GM21786 (cell line): ENCODE measurements around the gene DNER.
"Not testable (repeated sequence)": the region's sequence is repeated elsewhere in the genome, so short reads cannot be mapped to it uniquely, and the experiment has no call there.

Experiments used
- ATAC-seq: cut with Tn5 transposase; IDR thresholded peaks from one replicate; pipeline ENCODE4 v1.9.1; 2021; ENCODE audit not compliant: unreplicated experiment

The DNER gene

DNA sequence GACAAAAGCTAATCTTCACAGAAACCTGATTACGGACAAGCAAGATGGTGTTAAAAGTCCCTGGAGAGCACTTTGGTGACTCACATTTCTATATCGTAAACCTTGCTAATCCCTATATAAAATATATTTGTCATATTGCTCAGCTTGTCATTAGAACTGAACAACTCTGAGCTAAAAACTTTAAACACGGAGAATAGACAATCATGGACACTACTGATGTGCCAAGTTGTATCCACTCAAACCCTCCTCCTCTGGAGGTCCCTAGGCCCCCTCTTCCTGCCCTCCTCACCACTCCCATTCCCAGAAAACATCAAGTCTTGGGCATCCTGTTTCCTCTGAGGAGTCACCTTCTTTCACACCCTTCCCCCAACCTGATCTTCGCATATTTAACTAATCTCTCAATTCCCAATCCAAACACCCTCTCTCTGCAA lies 304.6 kb downstream of the DNER start:
- ATAC-seq: no peak

DNA sequence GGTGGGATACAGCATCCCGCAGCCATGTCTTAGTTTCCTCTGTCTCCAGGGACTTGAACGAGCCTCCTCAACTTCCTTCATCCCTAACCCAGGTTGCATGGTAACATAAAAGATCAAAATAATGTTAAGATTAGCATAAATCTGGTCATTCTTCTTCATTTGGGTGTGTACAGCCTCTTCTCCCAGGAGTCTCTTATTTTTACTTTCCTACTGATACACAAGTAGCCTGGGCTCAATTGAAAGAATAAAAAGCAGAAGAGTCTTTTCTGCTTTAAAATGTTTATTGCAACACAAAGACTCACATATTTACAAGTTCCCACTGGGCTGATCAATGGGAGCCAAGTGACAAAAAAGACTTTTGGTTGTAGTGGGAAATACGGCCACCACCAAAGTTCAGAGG lies 305.4 kb downstream of the DNER start:
- ATAC-seq: no peak

DNA sequence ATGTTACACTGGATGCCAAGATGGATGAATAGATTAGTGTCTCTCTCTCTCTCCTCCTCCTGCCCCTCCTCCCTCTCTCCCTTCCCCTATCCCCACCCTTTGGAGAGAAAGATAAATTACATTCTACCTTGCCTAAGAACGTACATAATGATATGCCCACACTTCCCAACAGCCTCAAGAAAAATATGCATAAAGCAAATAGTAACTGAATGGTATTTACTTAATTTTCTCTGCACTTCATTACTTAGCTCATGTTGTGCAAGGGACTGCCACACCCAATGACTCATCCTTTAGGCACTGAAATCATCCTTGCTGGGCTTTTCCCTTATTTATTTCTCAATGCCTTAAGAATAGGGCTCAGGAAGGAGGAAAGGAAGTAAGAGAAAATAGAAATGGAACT lies 306.0 kb downstream of the DNER start:
- no peak for ATAC-seq

DNA sequence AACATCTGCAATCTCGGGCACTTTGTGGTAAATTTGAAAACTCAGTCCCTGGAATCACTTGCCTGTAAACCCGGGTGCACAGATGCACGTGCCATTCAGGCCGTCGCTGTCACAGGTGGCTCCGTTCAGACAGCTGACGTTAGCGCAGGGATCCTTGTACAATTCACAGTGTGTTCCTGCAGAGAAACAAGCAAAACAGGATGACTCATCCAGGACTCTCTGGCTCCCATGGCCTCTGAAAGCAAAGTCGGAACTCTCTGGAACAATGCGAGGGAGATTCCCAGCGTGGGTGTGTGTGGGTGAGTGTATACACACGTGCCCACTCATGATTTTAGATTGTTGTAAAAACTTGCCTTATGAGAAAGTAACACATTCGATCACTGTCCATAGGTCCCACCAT lies 307.2 kb downstream of the DNER start:
- ATAC-seq: no peak

DNA sequence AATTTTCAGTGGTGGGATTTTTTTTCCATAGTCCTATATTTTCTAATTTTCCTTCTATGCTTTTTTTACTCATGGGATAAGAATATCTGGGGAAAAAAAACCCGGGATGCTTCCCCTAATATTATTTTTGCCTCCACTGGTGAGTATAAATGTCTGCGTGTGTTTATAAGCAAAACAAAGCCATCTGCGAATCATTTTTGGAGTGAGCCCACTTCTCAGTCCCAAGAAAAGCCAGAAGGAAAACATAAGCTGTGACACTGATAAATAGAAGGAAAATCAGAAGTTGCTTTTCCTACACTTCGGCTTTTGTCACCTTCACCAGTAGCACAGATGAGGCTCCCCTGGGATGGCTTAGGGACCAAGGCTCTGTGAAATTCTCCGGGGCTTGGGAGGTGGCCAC lies 308.6 kb downstream of the DNER start:
- no peak for ATAC-seq

DNA sequence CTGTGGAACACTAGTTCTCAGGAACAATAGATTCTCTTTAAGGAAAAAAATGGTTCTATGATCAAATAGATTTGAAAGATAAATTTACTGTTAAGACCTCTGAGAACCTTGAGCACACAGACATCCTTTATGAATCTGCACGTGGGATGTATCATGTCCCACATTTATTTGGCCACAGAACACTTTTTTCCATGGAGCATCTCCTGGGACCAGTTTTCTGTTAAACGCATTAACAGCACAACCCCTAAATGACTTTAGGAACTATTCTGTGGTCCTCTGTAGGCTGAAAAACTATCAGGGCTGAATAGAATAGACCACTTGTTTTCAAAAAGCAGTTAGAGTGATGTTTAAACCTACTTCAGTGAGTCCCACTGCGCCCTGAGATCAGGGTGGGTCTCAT lies 311.1 kb downstream of the DNER start:
- no peak for ATAC-seq

DNA sequence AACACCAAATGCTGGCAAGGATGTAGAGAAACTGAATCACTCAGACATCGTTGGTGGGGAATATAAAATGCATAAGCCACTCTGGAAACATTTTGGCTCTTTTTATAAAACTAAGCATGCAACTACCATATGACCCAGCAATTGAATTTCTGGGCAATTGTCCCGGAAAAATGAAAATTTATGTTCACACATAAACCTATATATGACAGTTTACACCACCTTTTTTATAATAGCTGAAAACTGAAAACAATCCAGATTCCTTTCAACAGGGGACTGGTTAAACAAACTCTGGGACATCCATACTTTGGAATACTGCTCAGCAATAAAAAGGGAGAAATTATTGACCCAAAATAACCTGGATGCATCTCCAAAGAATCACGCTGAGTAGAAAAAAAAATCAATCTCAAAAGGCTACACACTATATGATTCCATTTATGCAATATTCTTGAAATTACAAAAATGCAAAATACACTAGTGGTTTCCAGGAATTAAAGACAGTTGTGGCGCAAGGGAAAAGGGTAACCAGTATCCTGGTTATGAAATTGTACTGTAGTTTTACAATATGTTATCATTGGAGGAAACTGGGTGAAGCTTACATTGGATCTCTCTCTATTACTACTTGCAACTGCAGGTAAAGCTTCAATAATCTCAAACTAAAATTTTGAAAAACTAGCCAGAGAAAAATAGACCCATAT lies 313.0 kb downstream of the DNER start:
- ATAC-seq: no peak

DNA sequence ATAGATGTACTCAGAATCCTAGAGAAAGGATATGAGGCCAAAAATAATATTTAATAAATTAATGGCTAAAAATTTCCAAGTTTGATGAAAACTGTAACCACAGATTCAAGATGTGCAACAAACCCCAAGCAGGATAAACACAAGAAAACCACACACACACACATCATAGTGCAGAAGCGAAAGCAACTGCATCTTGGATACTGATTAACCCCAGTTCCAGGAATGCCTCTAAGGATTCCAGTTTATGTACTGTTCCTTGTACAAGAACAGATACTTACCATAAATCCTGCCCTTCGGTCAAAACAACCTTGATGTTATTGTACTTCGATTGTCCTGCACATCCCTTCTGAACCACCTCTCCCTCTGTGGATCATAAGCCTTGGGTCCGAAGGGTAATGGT lies 320.4 kb downstream of the DNER start:
- no peak for ATAC-seq

DNA sequence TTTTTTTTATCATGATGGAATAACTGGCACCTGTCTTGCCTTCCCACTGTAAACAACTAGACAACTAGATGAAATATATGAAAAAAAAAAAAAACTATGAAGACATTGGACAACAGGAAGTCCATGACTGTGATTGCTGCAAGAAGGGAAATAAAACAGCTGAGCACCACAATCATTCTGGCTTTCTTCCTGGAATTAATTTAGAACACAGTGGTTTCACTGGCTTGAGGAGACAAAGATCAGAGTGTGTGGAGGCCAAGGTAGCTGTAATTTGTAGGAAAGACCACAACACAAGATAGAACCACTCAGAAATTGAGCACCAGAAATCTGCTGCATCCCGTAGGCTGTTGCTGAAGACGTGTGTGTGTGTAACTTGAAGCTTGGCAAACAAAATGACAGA lies 322.2 kb downstream of the DNER start:
- no peak for ATAC-seq

DNA sequence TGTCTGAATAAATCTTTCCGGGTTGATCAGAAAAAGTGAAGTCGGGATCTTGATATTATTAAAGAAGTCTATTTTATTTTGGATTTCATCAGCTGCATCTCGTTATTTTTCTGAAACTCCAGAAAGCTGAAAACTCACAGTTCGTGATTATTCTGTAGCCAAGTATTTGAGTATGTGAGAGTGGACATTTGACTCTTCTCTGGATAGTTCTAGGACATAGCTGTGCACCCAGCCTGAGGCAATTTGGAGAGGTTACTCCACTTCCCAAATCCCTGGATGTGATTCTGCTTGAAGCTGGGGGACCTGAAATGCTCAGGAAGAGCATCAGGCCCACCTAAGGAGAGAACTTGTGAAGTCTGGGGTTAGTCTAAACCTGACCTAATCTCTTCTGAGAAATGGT lies 325.6 kb downstream of the DNER start:
- ATAC-seq: no peak

DNA sequence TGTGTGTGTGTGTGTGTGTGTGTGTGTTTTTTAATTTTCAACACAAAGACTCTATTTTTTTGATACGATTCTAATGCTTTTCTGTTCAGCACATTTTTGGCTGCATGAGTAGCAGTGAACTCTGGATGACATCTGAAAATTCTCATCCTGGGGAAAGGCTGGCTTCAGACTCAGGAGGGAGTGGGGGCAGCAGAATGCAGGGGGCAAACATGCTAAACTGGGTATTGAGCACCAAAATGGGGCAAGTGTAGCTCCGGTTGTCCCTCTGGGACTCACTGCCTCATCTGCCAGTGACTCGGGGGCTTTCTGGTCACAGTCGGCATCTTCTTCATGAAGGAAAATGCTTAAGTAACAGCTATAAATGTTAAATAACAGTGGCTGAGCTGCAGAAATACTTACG lies 326.5 kb downstream of the DNER start:
- ATAC-seq: no peak

DNA sequence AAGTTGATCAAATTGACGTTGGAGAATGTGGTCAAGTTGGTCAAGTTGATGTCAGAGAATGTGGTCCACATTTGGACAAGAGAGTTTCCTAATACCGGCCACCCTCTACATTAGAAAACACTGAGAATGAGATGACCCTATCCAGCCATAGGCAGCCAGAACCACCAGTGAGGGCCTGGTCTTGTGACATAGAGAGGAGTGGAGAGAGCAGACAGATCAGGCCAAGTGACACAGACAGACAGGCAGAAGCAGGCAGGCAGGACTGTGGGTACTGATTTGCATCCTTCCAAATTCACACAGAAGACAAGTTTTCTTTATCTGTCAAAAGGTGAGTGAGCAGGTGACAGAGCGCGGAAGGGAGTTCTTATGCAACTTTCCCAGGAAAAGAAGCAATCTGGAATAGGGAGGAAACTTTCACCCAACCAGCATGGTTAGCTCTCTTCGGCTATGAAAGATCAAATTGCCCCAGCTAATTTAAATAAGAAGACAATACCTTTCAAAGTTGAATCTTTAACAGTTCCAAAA lies 334.2 kb downstream of the DNER start:
- no peak for ATAC-seq

DNA sequence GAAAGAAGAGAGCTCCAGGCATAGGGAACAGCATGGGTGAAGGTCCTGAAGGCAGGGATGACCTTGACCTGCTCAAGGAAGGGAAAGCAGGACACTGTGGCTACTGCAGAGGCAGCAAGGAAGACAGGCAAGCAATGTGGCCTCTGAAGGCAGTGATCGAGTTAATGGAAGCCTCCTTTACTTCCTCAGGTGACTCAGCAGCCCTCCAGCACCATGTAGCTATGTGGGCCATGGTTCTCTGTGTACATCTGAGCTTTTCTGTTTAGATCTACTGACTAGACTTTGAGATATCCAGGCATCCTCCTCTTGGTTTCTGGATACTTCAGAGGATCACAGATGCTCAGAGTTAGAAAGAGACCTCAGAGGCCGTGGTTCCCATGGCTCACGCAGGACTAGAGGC lies 336.0 kb downstream of the DNER start:
- ATAC-seq: no peak

DNA sequence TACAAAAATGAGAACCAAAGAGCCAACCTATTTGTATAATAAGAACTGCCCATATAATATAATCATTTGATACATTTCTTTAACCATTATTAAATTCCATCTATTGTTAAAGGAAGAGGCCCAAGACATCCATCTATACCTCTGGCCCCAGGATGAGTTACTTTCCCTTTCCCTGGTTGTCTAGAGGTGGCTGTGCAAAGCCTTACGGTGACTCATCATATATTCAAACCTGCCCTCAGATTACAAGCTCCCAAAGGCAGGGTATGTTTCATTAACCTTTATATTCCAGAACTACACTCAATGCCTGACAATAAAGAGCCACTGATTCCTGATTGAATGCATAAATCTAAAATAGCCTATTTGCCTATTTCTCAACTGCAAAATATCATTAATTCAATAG lies 337.5 kb downstream of the DNER start:
- ATAC-seq: no peak

DNA sequence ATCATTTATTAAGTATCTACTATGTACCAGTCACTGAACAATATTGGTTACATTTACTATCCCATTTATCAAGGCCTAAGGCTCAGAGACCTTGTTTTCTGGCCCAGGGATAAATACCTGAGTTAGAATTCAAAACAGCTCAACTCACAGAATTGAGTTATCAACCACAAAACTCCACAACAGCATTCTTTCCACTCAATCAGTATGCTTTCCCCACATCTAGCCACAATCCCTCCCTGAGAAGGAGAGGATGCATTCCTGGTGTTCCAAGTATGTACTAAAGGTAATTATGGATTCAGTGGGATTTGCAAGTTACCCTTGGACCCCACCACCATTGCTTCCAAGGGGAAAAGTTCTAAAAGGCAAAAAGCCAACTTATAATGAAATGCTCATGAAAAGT lies 339.1 kb downstream of the DNER start:
- ATAC-seq: no peak

DNA sequence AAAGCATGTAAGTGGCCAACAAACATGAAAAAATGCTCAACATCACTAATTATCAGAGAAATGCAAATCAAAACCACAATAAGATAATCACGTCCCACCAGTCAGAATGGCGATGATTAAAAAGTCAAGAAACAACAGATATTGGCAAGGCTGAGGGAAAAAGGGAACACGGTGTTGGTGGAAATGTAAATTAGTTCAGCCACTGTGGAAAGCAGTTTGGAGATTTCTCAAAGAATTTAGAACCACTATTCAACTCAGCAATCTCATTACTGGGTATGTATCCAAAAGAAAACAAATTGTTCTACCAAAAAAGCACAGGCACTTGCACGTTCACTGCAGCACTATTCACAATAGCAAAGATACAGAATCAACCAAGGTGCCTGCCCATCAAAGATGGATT lies 341.0 kb downstream of the DNER start:
- not testable (repeated sequence) for ATAC-seq

DNA sequence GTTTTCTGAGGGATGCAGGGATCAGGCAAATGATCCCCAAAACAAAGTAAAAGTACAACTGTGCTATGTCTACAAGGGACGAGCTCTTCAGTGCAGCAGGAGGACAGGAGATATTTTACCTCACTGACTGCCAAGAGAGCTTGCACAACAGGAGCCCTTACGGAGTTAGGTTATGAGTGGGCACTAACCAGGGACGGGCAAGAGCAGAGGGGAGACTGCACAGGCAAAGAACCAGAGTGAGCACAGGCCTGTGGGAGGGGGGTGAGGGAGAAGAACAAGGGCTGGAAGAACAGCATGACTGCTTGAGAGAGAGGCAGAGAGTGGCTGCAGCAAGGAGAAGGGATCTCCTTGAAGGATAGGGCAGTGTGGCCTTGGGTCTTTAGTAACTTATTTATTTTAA lies 342.1 kb downstream of the DNER start:
- no peak for ATAC-seq

DNA sequence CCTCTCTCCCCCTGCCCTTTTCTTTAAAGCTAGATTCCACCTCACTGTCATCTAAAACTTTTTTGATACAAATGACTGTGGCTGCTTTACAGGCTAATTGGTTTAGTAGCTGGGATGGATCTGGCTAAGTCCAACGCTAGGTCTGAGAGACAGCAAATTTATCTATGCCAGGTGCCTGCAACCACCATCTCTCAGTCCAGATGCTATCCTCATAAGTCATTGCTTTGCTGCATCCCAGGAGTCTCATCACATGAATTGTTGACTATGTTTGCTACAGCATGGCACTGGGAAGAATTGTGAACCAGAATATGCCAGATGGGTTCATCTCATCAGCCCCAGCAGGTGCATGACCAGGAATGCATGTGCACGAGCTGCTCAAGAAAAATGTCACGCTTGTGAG lies 343.3 kb downstream of the DNER start:
- ATAC-seq: no peak

DNA sequence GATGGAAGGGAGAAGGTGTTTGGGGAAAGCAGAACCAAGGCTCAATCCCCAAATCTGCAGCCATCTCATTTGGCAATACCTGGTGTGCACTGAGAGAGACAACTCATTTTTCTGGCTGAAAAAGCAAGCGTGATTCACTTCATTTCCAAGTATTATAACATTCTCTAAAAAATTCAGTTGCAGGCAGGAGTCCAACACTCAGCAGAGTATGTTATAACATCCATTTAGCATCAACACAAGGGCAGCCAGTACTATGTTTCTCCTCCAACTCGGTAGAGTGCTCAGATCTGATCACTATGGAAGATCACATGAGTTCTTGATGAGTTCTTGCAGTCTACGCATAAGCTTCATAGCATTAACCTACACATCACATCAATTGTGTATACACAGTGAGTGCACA lies 343.8 kb downstream of the DNER start:
- ATAC-seq: no peak

DNA sequence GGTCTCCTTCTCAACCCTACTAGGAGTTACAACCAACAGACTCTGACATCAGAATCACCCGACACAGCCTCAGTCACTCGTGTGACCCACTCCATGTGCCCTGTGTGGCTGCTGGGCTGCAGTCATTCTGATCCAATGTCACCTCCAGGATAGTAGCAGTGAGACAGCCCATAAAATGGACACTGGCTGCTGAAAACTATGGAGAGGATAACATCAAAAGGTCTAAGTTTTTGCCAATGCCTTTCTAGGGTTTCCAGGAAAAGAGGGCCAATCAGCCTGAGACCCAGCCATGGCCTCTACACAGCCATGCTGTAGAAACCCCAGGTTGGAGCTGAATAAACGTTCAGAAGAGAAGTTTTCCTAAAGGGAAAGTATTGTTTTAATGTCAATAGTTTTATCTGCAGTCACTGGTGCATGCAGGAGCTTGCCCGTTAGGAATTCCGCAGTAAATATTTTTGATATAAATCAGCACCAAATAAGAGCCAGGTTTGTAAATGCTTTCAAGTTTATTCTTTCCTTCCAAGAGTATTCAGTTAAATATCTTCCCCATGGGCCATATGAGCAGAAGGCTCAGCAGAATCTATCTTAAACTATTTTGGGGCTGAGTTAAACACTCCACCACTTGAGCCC lies 351.1 kb downstream of the DNER start:
- ATAC-seq: no peak

DNA sequence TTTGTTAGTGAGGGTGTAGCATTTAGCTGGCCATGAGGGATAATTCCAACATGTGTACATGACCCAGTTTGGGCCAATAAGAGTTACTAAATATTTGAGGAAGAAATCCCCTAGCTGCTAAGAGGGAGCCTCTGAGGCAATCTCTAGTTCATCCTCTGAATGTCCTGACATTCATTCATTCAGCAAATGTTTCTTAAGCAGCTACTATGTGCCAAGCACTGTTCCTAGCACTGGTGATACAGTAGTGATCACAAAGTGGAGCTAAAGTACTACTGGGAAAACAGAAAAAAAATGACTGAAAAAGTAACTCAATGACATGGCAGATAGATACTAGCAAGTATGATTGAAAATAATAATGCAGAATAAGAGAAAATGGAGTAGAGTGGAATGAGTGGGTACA lies 363.5 kb downstream of the DNER start:
- ATAC-seq: no peak

DNA sequence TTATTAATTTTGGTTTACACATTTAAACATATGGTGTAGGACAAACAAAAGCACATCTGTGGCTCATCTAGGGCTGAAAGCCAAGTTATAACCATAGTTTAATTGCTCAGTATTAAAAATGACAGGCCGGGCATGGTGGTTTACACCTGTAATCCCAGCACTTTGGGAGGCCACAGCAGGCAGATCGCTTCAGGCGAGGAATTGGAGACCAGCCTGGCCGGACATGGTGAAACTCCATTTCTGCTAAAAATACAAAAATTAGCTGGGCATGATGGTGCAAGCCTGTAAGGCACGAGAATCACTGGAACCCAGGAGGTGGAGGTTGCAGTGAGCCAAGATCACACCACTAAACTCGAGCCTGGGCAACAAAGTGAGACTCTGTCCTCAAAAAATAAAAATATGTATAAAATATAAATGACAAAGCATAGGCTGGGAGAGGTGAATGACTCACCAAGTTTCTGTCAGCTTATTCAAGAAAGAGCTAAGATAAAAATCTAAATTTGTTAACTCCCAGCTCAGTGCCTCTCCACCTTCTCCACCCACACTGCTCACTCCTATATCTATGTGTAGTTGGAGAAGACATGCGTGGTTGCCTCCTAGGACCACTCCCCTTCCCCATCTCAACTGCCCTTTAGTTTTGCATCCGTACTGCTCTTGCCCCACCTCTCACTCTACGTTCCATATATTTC lies 364.1 kb downstream of the DNER start:
- ATAC-seq: no peak
